GM12878 (cell line): Measurements from ENCODE around the gene DNMBP. TPM values are rescaled to one million over a fixed set of nuclear protein-coding genes. Genes with fewer than 3 reads are reported as not detected.

Experiments
- CEBPB ChIP-seq, 2 experiments: fragments of 150-350 bp in 1 of 2; IDR thresholded peaks; 2 replicates each; pipeline ENCODE4 v1.6.1; 2012 to 2014; ENCODE audit warnings: low read depth in 2 of 2, low read length in 2 of 2, borderline replicate concordance in 1 of 2, inconsistent platforms in 1 of 2
- EP300 ChIP-seq, 2 experiments: fragments of 150-350 bp in 1 of 2; IDR thresholded peaks; 2 replicates each; pipeline ENCODE4 v1.6.1; 2011 to 2012; ENCODE audit warnings: low read depth in 2 of 2, low read length in 2 of 2, borderline replicate concordance in 1 of 2, improper control_type of control experiment in 1 of 2, inconsistent platforms in 1 of 2; ENCODE audit not compliant: control insufficient read depth in 1 of 2
- GABPA ChIP-seq: IDR thresholded peaks from 2 replicates; pipeline ENCODE4 v1.6.1; 2014; ENCODE audit warnings: antibody characterized with exemption, low read depth, mild to moderate bottlenecking, inconsistent platforms
- HCFC1 ChIP-seq: fragments of 150-350 bp; IDR thresholded peaks from 2 replicates; pipeline ENCODE4 v1.6.1; 2014; ENCODE audit warnings: low read length
- NFYB ChIP-seq: IDR thresholded peaks from 2 replicates; pipeline ENCODE4 v1.6.1; 2011; ENCODE audit warnings: low read depth, mild to moderate bottlenecking, low read length, improper control_type of control experiment, moderate library complexity; ENCODE audit not compliant: insufficient read depth
- PAX5 ChIP-seq: IDR thresholded peaks from 2 replicates; pipeline ENCODE4 v1.6.1; 2011; ENCODE audit warnings: low read depth, low read length, borderline replicate concordance
- PML ChIP-seq: IDR thresholded peaks from 2 replicates; pipeline ENCODE4 v1.6.1; 2012; ENCODE audit warnings: low read length, inconsistent platforms
- SMARCA5 ChIP-seq: fragments of 450-650 bp; IDR thresholded peaks from 2 replicates; pipeline ENCODE4 v1.6.1; 2017; ENCODE audit warnings: mild to moderate bottlenecking
- SREBF2 ChIP-seq: IDR thresholded peaks from 2 replicates; pipeline ENCODE4 v1.6.1; 2012; ENCODE audit warnings: mild to moderate bottlenecking, low read length
- TARDBP ChIP-seq: IDR thresholded peaks from 2 replicates; pipeline ENCODE4 v1.6.1; 2016; ENCODE audit warnings: borderline replicate concordance
- TBL1XR1 ChIP-seq: IDR thresholded peaks from 2 replicates; pipeline ENCODE4 v1.6.1; 2012; ENCODE audit warnings: low read depth, low read length, improper control_type of control experiment
- polyA plus RNA-seq, 11 experiments: library from polyadenylated mRNA; depleted of rRNA in 4 of 11; unstranded in 6 of 11; stranded (reverse) in 5 of 11; fragments of >200 nt; fragmentation: Nextera tagmentation in 4 of 11; fragmentation: Illumina TruSeq in 1 of 11; extraction: Ambion mirVana in 4 of 11; extraction: Trizol in 1 of 11; gene quantifications; 1 replicate in 1 of 11; 2 replicates in 10 of 11; pipeline versions ENCODE4 v1.2.1 to v1.2.3, GENCODE V29; 2011 to 2016; ENCODE audit warnings: inconsistent platforms in 2 of 11, missing spikeins in 2 of 11, low read depth in 1 of 11
- total RNA-seq, 4 experiments: library from RNA; depleted of rRNA in 3 of 4; stranded (reverse); fragments of >200 nt in 3 of 4; fragmentation: Illumina TruSeq in 1 of 4; extraction: Trizol in 1 of 4; gene quantifications; 2 replicates each; pipeline versions ENCODE4 v1.2.1 to v1.2.3, GENCODE V29; 2013 to 2021
- TF ChIP-seq, protein P1 (sequence below): fragments of 450-650 bp; formaldehyde crosslinking; IDR thresholded peaks from 2 replicates; pipeline ENCODE4 v1.4.0; 2020; ENCODE audit warnings: mild to moderate bottlenecking, moderate library complexity
- TF ChIP-seq, protein P2 (sequence below): fragments of 450-650 bp; IDR thresholded peaks from 2 replicates; pipeline ENCODE4 v1.6.1; 2017; ENCODE audit warnings: mild to moderate bottlenecking, moderate library complexity
- TF ChIP-seq, protein P3 (sequence below): IDR thresholded peaks from 2 replicates; pipeline ENCODE4 v1.6.1; 2012; ENCODE audit warnings: low read depth, low read length, improper control_type of control experiment
- TF ChIP-seq, protein P4 (sequence below): IDR thresholded peaks from 2 replicates; pipeline ENCODE4 v1.6.1; 2012; ENCODE audit warnings: low read length, inconsistent platforms
- TF ChIP-seq, protein P5 (sequence below): fragments of 450-650 bp; IDR thresholded peaks from 2 replicates; pipeline ENCODE4 v1.6.1; 2018; ENCODE audit warnings: borderline replicate concordance, mild to moderate bottlenecking; ENCODE audit not compliant: partially characterized antibody

Gene DNMBP
- total and polyA plus RNA-seq, 10 of the 15 experiments (the other 5 are each of a cell fraction or from before 2014, with no cell fraction given) = 7.1 to 45.0 (median 22.0) TPM

DNA sequence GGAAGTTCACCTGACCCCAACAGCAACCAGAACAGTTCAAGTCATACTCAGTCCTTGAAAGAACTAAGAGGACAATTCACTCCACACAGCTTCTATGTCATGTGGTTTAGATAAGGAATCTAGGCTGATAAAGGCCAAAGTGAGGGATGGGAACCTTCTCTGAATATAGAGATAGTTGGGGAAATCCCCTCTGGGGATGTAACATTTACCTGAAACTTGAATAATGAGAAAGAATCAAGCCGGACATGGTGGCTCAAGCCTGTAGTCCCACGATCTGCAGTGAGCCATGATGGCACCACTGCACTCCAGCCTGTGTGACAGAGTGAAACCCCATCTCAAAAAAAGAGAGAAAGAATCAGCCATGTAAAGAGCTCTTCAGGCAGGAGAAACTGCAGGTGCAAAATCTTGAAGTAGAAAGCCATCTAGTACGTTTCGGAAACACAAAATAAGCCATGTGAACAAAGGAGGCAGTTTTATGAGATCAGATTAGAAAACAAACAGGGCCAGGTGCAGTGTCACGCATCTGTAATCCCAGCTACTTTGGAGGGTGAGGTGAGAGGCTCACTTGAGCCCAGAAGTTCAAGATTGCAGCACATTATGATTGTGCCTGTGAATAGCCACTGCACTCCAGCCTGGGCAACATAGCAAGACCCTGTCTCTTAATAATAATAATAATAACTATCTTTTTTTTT, 4.5 kb upstream of the DNMBP start (continued):
- TF ChIP-seq, protein P1, sequence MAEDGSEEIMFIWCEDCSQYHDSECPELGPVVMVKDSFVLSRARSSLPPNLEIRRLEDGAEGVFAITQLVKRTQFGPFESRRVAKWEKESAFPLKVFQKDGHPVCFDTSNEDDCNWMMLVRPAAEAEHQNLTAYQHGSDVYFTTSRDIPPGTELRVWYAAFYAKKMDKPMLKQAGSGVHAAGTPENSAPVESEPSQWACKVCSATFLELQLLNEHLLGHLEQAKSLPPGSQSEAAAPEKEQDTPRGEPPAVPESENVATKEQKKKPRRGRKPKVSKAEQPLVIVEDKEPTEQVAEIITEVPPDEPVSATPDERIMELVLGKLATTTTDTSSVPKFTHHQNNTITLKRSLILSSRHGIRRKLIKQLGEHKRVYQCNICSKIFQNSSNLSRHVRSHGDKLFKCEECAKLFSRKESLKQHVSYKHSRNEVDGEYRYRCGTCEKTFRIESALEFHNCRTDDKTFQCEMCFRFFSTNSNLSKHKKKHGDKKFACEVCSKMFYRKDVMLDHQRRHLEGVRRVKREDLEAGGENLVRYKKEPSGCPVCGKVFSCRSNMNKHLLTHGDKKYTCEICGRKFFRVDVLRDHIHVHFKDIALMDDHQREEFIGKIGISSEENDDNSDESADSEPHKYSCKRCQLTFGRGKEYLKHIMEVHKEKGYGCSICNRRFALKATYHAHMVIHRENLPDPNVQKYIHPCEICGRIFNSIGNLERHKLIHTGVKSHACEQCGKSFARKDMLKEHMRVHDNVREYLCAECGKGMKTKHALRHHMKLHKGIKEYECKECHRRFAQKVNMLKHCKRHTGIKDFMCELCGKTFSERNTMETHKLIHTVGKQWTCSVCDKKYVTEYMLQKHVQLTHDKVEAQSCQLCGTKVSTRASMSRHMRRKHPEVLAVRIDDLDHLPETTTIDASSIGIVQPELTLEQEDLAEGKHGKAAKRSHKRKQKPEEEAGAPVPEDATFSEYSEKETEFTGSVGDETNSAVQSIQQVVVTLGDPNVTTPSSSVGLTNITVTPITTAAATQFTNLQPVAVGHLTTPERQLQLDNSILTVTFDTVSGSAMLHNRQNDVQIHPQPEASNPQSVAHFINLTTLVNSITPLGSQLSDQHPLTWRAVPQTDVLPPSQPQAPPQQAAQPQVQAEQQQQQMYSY = no peak
- TF ChIP-seq, protein P2, sequence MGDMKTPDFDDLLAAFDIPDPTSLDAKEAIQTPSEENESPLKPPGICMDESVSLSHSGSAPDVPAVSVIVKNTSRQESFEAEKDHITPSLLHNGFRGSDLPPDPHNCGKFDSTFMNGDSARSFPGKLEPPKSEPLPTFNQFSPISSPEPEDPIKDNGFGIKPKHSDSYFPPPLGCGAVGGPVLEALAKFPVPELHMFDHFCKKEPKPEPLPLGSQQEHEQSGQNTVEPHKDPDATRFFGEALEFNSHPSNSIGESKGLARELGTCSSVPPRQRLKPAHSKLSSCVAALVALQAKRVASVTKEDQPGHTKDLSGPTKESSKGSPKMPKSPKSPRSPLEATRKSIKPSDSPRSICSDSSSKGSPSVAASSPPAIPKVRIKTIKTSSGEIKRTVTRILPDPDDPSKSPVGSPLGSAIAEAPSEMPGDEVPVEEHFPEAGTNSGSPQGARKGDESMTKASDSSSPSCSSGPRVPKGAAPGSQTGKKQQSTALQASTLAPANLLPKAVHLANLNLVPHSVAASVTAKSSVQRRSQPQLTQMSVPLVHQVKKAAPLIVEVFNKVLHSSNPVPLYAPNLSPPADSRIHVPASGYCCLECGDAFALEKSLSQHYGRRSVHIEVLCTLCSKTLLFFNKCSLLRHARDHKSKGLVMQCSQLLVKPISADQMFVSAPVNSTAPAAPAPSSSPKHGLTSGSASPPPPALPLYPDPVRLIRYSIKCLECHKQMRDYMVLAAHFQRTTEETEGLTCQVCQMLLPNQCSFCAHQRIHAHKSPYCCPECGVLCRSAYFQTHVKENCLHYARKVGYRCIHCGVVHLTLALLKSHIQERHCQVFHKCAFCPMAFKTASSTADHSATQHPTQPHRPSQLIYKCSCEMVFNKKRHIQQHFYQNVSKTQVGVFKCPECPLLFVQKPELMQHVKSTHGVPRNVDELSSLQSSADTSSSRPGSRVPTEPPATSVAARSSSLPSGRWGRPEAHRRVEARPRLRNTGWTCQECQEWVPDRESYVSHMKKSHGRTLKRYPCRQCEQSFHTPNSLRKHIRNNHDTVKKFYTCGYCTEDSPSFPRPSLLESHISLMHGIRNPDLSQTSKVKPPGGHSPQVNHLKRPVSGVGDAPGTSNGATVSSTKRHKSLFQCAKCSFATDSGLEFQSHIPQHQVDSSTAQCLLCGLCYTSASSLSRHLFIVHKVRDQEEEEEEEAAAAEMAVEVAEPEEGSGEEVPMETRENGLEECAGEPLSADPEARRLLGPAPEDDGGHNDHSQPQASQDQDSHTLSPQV = no peak
- TF ChIP-seq EP300 (IDR thresholded peaks at IDR 0.05; ENCODE audit: borderline replicate concordance in 1 of 2, control insufficient read depth in 1 of 2, low read depth in 2 of 2, low read length in 2 of 2) (peak; percentile 32 to 38; a peak in 1 of 4 replicates), PML (no peak), HCFC1 (no peak), SMARCA5 (0 out of 2 replicates have a peak, but pooled peaks have one; percentile 73), NFYB (no peak), CEBPB (IDR thresholded peaks at IDR 0.05; ENCODE audit: borderline replicate concordance in 1 of 2, low read depth in 2 of 2, low read length in 2 of 2) (no peak), TBL1XR1 (0 out of 2 replicates have a peak, but pooled peaks have one; percentile 58), GABPA (no peak), PAX5 (peak; percentile 84), TARDBP (no peak), SREBF2 (no peak)
- TF ChIP-seq, protein P3, sequence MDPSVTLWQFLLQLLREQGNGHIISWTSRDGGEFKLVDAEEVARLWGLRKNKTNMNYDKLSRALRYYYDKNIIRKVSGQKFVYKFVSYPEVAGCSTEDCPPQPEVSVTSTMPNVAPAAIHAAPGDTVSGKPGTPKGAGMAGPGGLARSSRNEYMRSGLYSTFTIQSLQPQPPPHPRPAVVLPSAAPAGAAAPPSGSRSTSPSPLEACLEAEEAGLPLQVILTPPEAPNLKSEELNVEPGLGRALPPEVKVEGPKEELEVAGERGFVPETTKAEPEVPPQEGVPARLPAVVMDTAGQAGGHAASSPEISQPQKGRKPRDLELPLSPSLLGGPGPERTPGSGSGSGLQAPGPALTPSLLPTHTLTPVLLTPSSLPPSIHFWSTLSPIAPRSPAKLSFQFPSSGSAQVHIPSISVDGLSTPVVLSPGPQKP = no peak
- TF ChIP-seq, protein P4, sequence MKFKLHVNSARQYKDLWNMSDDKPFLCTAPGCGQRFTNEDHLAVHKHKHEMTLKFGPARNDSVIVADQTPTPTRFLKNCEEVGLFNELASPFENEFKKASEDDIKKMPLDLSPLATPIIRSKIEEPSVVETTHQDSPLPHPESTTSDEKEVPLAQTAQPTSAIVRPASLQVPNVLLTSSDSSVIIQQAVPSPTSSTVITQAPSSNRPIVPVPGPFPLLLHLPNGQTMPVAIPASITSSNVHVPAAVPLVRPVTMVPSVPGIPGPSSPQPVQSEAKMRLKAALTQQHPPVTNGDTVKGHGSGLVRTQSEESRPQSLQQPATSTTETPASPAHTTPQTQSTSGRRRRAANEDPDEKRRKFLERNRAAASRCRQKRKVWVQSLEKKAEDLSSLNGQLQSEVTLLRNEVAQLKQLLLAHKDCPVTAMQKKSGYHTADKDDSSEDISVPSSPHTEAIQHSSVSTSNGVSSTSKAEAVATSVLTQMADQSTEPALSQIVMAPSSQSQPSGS = peak; percentile 90
- TF ChIP-seq, protein P5, sequence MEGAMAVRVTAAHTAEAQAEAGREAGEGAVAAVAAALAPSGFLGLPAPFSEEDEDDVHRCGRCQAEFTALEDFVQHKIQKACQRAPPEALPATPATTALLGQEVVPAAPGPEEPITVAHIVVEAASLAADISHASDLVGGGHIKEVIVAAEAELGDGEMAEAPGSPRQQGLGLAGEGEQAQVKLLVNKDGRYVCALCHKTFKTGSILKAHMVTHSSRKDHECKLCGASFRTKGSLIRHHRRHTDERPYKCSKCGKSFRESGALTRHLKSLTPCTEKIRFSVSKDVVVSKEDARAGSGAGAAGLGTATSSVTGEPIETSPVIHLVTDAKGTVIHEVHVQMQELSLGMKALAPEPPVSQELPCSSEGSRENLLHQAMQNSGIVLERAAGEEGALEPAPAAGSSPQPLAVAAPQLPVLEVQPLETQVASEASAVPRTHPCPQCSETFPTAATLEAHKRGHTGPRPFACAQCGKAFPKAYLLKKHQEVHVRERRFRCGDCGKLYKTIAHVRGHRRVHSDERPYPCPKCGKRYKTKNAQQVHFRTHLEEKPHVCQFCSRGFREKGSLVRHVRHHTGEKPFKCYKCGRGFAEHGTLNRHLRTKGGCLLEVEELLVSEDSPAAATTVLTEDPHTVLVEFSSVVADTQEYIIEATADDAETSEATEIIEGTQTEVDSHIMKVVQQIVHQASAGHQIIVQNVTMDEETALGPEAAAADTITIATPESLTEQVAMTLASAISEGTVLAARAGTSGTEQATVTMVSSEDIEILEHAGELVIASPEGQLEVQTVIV = no peak
